GM18870 (cell line): ENCODE results near the gene CASK.
"Not testable (repeated sequence)": the region's sequence is repeated elsewhere in the genome, so short reads cannot be mapped to it uniquely, and the experiment has no call there.

Source experiments
- ATAC-seq: cut with Tn5 transposase; IDR thresholded peaks from one replicate; pipeline ENCODE4 v1.9.1; 2021; ENCODE audit warnings: moderate library complexity; ENCODE audit not compliant: unreplicated experiment

Gene CASK

GRCh38 chrX:41703574-41704029, 219.8 kb downstream of the CASK start:
- no peak for ATAC-seq

GRCh38 chrX:41695426-41695825, 227.9 kb downstream of the CASK start:
- ATAC-seq = no peak

GRCh38 chrX:41693024-41693423, 230.3 kb downstream of the CASK start:
- no peak for ATAC-seq

- ATAC-seq = no peak
Measured at GRCh38 chrX:41692162-41692749, 231.1 kb downstream of the CASK start.

- no peak for ATAC-seq
Measured at GRCh38 chrX:41689711-41690110, 233.6 kb downstream of the CASK start.

GRCh38 chrX:41688835-41689234, 234.5 kb downstream of the CASK start, which contains the start of gene GPR34:
Gene GPR34, plus strand, starts transcription at chrX:41688973. Its CDS starts 6,661 bp downstream, at chrX:41695634.
- ATAC-seq = no peak

GRCh38 chrX:41688156-41688555, 235.2 kb downstream of the CASK start:
- ATAC-seq = no peak

GRCh38 chrX:41686788-41687187, 236.6 kb downstream of the CASK start:
- ATAC-seq = no peak

- ATAC-seq = no peak
Measured at GRCh38 chrX:41684940-41685339, 238.4 kb downstream of the CASK start.

- no peak for ATAC-seq
Measured at GRCh38 chrX:41684138-41684537, 239.2 kb downstream of the CASK start.

GRCh38 chrX:41677183-41678060, 245.9 kb downstream of the CASK start:
- no peak for ATAC-seq

- ATAC-seq = not testable (repeated sequence)
Measured at GRCh38 chrX:41676361-41676760, 247.0 kb downstream of the CASK start.

- ATAC-seq = no peak
Measured at GRCh38 chrX:41672643-41673042, 250.7 kb downstream of the CASK start.

- ATAC-seq = peak; percentile 54
Measured at GRCh38 chrX:41671082-41671481, 252.3 kb downstream of the CASK start.

GRCh38 chrX:41670112-41670511, 253.2 kb downstream of the CASK start:
- ATAC-seq = no peak

GRCh38 chrX:41667631-41668030, 255.7 kb downstream of the CASK start:
- ATAC-seq = no peak

GRCh38 chrX:41666251-41666650, 257.1 kb downstream of the CASK start:
- ATAC-seq = no peak

- no peak for ATAC-seq
Measured at GRCh38 chrX:41665686-41666085, 257.7 kb downstream of the CASK start.

GRCh38 chrX:41664908-41665307, 258.4 kb downstream of the CASK start:
- ATAC-seq = no peak

- ATAC-seq = peak; percentile 90
Measured at GRCh38 chrX:41664375-41664901, 258.9 kb downstream of the CASK start.

- no peak for ATAC-seq
Measured at GRCh38 chrX:41661366-41662095, 261.8 kb downstream of the CASK start.
